Skeletal muscle cell (primary cell): Measurements from ENCODE around the gene TADA3.

Experiments
- DNase-seq: peaks from one replicate; pipeline ENCODE4 v3.0.0-alpha.2; 2010; ENCODE audit warnings: low read depth
- H3K4me3 ChIP-seq: 2 replicates; pipeline ENCODE4 v1.5.1; 2011; ENCODE audit warnings: low read depth, mild to moderate bottlenecking, control low read depth, low read length, moderate library complexity

TADA3 gene, protein sequence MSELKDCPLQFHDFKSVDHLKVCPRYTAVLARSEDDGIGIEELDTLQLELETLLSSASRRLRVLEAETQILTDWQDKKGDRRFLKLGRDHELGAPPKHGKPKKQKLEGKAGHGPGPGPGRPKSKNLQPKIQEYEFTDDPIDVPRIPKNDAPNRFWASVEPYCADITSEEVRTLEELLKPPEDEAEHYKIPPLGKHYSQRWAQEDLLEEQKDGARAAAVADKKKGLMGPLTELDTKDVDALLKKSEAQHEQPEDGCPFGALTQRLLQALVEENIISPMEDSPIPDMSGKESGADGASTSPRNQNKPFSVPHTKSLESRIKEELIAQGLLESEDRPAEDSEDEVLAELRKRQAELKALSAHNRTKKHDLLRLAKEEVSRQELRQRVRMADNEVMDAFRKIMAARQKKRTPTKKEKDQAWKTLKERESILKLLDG

DNA sequence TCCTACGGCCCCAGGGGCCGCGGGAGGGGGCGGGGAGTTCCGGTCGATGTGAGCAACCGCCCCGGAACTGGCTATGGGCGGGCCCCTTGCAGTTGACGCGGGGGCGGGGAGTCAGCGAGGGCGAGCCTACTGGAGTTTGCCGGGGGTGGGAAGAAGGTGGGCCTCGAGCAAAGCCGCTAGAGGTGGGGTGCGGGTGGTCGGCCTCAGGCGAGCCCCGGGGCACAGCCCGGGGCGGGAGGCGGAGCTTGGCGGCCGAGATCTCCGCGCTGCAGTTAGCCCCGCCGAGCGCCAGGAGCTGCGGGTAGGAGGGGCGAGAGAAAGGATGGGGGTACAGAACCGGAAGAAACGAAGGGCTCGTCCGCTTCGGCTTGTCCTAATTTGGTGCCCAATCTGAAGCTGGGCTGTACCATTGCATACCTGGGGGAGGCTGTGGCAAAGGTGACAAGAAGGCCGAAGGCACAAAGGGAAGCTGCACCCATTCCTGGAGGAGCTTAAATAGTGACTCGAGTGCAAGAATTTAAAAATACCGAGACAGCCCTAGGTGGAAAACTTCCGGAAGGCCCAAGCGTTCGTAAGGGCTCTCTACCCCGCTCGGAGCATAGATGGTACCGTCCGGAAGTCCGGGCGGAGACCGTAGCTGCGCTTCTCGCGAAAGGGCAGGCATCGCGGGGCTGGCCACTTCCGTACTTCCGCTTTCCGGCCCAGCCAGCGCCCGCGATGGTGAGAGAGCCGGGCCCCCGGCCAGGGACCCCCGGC, at the start of gene TADA3, which contains the start of gene ARPC4:
Gene TADA3, minus strand, starts transcription at position 69 of the 756 bp plus-strand sequence. CDS start 1,007 bp downstream, outside the sequence.
Gene ARPC4, plus strand, starts transcription at position 678 of the 756 bp plus-strand sequence. Its CDS starts 40 bp downstream, at position 718.
- DNase-seq: peak; percentile 88
- peak within 1 kb of the TSS; percentile 94 for H3K4me3 ChIP-seq

DNA sequence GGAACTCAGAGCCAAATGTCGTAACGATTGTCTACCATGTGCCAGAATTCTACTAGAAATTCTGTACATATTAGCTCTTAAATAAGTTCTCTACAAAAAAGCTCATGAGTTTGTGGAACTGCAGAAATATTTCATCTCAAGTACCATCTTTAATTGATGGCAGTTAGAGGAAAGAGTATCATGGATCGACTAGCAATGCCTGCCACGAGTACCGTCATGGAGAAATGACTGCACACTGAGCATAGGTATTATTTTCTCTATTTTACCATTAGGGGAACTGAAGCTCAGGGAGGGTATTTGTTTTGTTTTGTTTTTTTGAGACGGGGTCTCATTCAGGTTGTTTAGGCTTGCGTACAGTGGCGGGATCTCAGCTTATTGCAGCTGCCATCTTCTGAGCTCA, 48.7 kb upstream of the TADA3 start:
- no peak for DNase-seq
- no peak overlapping the region for H3K4me3 ChIP-seq

DNA sequence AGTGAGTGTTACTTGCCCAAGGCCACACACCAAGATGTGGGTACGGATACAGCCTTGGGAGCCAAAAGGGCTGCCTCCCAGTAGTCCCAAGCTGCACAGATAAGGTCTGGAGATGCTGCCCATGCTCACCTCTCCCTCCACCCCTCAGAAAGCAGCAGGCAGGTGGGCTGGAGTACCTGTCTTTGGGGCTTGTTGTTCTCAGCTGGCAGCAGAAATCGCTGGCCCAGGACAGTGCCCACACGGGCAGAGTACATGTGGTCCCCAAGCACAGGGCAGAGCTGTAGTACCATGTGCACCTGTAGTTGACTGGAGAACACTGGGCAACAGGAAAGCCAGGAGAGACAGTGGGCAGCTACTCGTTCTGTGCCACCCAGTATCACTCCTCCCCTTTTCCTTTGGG, 46.6 kb upstream of the TADA3 start:
- no peak for DNase-seq
- no peak overlapping the region for H3K4me3 ChIP-seq

DNA sequence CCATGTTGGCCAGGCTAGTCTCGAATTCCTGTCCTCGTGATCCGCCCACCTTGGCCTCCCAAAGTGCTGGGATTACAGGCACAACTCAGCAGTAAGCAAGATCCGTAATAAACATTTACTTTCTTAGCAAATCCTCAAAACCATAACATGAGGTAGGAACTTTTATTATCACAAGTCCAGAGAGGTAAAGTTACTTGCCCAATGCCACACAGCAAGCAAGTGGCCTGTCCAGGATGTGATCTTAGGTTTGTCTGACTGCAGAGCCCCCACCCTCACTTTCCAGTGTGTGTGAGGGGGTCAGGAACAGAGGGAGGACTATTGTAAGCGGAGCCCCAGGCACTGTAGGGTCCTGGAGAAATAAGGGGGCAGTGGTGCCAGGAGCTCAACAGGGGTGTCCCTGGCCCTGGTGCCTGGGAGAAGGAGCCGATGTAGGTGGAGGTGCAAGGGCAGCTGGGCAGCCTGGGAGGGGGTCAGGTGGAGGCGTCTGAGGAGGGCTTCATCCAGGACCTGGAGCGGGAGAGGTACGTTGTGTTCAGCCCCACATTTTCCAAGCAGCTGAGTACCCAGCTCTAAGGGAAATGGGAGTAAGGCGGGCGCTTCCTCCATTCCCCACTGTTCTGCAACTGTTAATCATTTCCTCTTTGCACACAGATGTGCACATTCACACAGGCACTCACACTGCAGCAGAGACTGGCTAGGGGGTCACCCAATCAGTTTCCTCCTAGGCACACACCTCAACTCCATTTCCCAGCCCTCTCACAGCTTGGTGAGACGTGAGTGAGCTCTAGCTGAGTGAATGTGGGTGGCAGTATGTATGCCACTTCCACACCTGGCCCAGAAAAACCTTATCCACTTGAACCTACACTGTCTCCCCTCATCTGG, 45.7 kb upstream of the TADA3 start:
- H3K4me3 ChIP-seq: no peak overlapping the region
- DNase-seq: no peak

DNA sequence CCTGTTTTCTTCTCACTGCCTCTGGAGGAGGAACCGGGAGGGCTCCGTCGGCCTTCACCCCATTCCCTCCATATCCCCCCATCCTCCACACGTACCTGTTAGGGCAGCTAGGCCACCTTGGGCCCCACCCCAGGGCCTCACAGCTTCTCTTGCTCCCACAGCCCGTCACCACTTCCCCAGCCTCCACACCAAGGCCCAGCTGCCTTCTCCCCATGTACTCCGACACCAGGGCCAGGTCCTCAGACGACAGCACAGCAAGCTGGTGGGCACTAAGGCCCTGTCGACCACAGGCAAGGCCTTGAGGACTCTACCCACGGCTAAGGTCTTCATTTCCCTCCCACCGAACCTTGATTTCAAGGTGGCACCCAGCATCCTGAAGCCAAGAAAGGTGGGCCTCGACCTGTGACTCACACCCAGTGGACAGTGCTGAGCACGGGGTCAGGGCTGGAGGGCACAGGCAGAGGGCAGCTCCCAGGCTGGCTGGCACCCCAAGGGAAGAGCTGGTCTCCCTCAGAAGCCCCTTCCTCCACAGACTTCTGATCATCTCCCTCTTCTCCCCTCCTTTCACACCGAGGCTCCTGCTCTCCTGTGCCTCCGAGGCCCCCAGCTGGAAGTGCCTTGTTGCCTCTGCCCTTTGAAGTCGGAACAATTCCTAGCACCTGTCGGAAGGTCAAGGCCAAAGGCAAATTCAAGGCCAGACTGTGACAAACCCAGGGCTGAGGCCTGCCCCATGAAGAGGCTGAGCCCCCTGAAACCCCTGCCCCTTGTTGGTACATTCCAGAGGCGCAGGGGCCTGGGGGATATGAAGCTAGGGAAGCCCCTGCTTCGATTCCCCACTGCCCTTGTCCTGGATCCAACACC, 42.5 kb upstream of the TADA3 start:
- no peak for DNase-seq
- H3K4me3 ChIP-seq: no peak overlapping the region

DNA sequence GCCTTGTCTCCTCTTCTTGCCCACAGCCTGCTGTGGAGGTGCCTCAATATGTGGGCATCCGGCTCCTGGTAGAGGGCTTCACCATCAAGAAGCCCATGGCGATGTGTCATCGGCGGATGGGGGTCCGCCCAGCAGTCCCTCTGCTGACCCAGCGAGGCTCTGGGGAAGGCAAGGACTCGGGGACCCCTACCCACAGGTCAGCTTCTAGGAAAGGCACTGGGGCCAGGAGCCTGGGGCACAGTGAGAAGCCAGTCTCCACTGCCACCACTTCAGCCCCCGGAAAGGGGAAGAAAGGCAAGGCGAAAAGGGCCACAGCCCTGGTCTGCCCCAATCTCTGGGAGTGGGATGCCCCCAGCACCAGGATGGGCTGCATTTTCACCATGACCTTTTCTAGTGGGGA, 40.8 kb upstream of the TADA3 start:
- H3K4me3 ChIP-seq: no peak overlapping the region
- DNase-seq: no peak

DNA sequence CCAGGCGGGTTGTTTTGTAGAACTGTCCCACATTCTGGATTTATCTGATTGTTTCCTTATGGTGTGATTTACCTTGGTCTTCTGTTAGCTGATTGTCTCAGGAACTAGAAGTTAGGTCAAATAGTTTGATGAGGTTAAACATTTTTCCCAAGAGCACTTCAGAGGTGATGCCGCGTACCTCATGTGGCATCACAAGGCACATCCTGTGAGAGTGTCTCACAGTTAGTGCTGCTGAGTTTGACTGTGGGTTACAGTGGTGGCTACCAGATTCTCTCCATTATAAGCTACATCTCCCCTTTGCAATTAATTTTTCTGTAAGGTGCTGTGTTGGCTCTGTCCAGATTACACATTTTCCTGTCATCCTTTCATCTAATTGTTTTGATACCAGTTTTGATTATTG, 39.0 kb upstream of the TADA3 start:
- no peak for DNase-seq
- H3K4me3 ChIP-seq: no peak overlapping the region

DNA sequence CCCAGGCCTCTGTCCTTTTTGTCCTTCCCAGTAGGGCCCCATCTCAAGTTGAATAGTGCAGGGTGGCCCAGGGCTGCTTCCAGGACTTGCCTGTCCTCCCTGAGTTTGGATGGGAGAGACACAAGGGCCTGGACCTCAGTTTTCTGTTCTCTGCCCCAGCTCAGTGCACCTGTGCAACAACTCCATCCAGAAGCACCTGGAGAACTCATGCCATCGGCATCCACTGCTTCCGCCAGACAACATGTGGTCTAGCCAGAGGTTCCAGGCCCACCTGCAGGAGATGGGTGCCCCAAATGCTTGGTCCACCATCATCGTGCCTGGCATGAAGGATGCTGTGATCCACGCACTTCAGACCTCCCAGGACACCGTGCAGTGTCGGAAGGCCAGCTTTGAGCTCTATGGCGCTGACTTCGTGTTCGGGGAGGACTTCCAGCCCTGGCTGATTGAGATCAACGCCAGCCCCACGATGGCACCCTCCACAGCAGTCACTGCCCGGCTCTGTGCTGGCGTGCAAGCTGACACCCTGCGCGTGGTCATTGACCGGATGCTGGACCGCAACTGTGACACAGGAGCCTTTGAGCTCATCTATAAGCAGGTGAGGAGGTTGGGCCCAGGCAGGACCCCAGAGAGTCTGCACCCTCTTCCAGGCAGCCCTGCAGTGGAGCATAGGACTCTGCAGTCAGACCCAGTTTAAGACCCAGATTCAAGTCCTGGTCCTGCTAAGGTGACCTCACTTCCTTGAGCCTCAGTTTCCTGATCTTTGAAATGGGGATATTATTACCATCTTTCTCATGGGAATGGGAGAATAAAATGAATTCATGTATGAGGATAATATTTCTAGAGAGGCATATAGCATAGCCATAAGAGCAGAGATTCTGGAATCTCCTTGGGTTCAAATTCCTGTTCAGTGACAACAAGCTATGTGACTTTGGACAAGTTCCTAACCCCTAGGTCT, 36.8 kb upstream of the TADA3 start:
- no peak overlapping the region for H3K4me3 ChIP-seq
- DNase-seq: no peak

DNA sequence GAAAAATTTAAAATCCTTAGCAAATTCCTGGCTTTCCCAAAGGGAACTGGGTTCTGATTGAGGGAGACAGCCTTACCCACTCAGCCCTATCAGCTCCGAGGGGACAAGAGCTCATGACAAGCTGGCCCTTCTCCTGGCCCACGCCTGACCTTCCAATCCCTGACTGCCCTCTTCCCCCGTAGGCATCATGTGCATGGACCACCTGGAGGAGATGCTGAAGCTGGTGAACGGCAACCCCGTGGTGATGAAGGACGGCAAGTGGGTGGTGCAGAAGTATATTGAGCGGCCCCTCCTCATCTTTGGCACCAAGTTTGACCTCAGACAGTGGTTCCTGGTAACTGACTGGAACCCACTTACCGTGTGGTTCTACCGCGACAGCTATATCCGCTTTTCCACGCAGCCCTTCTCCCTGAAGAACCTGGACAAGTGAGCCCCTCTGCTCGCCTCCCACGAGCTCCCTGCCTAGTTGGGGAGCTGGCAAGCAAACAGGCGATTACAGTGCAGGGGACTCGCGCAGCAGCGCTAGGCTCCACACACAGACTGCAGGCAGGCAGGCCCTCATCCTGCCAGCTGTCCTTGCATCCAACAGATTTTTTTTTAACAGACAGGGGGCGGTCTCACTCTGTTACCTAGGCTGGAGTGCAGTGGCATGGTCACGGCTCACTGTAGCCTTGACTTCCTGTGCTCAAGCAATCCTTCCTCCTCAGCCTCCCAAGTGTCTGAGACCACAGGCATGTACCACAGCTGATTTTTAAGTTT, 34.7 kb upstream of the TADA3 start:
- no peak for DNase-seq
- no peak overlapping the region for H3K4me3 ChIP-seq

DNA sequence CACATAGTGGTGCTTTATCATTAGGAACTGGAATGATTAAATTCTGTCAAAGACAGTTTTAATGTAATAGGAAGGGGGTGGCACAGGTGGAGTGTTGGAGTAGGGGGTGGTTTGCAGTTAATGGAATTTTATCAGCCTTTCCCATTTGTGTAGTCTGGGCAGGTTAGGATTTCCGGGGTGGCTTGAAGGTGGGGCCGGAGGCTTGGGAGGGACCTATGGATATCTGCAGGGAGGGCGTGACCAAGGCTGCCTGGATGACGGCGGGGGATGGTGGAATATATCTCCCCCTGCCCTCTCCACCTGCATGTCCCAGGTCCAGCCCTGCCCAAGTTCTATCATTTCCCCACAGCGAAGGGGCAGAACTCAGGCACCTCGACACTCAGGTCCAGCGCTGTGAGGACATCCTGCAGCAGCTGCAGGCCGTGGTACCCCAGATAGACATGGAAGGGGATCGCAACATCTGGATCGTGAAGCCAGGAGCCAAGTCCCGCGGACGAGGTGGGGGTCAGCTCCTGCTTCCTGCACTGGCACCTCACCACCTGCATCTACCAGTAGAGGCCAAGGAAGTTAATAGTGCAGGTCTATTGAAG, 33.3 kb upstream of the TADA3 start:
- no peak for DNase-seq
- H3K4me3 ChIP-seq: no peak overlapping the region

DNA sequence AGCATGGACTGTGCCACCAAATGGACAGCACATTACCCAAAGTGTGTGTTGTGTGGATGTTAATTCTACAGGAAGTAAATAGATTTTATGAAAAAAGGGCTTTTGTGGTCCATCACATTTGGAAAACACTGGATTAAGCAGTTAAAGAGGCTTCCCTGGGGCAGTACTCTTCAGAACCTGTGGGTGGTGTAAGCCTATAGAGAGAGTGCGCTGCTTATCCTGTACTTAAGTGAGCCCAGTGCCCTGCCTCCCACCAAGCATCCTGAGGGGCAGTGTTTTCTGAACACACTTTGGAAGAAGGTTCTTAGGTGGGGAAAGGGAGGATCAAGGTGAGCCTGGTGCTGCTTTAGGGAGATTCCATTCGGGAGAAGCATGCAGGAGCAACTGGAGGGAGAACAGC, 28.7 kb upstream of the TADA3 start:
- H3K4me3 ChIP-seq: no peak overlapping the region
- no peak for DNase-seq

DNA sequence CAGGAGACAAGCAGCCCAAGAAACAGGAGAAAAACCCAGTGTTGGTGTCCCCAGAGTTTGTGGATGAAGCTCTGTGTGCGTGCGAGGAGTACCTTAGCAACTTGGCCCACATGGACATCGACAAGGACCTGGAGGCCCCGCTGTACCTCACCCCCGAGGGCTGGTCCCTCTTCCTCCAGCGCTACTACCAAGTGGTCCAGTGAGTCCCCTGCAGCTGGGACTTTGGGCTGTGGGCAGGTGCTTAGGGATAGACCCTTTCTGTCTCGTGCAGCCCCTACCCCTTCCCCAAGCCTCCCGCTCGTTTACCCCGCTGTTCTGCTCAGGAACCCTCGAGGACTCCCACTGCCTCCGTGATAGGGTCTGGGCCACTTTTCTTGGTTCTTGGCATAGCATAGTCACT, 28.3 kb upstream of the TADA3 start:
- DNase-seq: no peak
- no peak overlapping the region for H3K4me3 ChIP-seq

DNA sequence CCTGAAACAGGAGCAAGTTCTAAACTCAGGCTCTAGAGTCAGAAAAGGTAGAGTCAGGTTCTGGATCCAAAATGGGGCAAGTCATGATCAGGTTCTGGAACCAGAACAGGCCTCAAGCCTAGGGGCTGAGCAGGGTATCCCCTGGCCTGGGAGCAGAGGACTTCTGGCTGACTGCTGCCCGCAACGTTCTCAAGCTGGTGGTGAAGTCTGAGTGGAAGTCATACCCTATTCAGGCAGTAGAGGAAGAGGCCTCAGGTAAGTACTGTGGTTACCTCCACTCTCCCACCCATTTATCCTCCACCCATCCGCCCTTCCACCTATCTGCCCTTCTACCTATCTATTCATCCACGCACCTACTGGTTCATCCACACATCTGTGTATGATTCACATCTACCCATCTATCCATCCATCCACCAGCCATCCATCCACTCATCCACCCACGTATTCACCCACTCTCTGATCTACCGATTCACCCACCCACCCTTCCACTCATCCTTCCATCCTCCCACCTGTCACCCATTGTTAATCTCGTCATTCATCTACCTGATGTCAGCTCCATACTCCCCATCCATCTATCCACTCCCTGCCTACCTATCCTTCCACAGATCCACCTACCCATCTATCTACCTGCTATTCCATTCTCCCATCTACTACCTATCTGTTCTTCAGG, 26.5 kb upstream of the TADA3 start:
- H3K4me3 ChIP-seq: no peak overlapping the region
- no peak for DNase-seq

DNA sequence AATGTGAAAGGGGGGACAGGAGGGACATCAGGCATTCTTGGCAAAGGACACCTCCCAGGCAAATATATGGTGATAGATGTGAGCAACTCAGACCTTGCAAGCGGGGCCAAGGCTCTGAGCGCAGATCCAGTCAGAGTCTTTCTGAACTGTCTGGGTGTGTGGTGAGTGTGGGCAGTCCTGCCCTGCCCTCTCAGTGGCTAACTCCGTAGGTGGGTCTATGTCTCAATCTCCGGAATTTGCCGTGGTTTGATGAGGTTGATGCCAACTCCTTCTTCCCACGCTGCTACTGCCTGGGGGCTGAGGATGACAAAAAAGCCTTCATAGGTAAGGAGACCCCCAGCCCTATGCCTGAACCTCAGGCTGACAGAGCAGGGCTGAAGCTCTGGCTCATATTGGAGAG, 25.2 kb upstream of the TADA3 start:
- no peak for DNase-seq
- H3K4me3 ChIP-seq: no peak overlapping the region

DNA sequence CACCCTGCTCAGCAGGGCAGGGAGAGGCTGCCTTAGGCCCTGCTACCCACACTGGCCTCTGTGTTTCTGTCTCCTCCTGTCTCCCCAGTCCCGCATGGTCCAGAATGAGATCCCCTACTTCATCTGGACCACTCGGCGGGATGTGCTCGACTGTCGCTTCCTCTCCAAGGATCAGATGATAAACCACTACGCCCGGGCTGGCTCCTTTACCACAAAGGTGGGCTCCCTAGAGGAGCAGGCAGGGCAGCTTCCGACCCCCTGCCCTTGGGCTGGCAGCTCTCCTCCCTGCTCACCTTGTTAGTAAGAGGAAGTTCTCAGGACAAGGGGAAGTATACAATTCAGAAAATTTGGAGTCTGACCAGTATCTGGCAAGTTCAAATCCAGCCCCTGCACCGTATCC, 23.7 kb upstream of the TADA3 start:
- DNase-seq: no peak
- no peak overlapping the region for H3K4me3 ChIP-seq

DNA sequence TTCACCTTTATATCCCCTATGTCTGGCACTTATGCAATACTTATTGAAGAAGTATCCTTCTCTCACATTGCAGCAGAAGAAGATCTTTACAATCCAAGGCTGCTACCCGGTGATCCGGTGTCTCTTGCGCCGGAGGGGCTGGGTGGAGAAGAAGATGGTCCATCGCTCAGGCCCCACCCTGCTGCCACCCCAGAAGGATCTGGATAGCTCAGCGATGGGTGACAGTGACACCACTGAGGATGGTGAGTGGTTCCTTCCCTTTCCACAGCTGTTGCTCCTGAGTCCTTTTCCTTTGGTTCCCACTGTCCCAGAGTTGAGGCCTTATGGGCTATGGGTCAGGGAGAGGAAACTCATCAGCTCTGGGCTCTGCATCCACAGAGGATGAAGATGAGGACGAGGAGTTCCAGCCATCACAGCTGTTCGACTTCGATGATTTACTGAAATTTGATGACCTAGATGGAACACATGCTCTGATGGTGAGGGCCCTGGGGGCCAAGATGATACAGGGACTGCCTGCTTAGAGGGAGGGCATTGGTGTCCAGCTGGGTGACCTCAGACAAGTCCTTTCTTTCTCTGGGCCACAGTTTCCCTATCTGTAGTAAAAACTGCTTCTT, 20.7 kb upstream of the TADA3 start:
- DNase-seq: no peak
- H3K4me3 ChIP-seq: no peak overlapping the region
